ENCODE results near the gene HCN1. TPM values are rescaled to one million over a fixed set of nuclear protein-coding genes. Genes with fewer than 3 reads are reported as not detected.

HCN1 gene
- total and polyA plus RNA-seq, 2 of the 8 experiments (the other 6 are each of a cell fraction or from before 2014, with no cell fraction given) = 1.1 to 6.7 TPM

DNA sequence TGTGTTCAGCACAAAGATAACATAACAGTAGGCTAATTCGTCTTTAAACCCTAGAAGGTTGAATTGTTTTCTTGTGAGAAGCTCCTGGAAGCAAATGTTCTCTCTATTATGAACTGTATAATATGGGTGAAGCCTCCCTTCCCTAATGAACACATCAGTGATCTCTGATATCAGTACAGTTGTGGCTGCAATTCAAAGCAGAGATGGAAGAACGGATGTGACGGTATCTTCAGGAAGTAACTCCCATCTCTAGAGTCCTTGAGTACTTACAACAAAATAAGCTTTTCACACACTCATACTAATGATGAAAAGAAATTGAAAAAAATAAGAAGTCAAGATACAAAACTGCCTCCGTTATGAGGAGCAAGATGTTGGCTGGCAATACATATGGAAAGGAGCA, 4.5 kb downstream of the HCN1 start (continued):
- TF ChIP-seq YY1 (IDR thresholded peaks at IDR 0.05; ENCODE audit: low read depth, low read length) (no peak), BCL11A (IDR thresholded peaks at IDR 0.05; ENCODE audit: low read depth in 2 of 2, low read length in 2 of 2) (no peak), ATF2 (IDR thresholded peaks at IDR 0.05; ENCODE audit: low read length) (no peak), CHD7 (IDR thresholded peaks at IDR 0.05; ENCODE audit: insufficient replicate concordance, low read length) (no peak), CTBP2 (IDR thresholded peaks at IDR 0.05; ENCODE audit: borderline replicate concordance, insufficient read depth, insufficient read length, low read length) (no peak)
- TF ChIP-seq, protein P1, sequence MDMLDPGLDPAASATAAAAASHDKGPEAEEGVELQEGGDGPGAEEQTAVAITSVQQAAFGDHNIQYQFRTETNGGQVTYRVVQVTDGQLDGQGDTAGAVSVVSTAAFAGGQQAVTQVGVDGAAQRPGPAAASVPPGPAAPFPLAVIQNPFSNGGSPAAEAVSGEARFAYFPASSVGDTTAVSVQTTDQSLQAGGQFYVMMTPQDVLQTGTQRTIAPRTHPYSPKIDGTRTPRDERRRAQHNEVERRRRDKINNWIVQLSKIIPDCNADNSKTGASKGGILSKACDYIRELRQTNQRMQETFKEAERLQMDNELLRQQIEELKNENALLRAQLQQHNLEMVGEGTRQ (IDR thresholded peaks at IDR 0.05; ENCODE audit: low read length) = no peak

All from H1 (cell line).